ENCODE results near the gene VPS33A.

DNA sequence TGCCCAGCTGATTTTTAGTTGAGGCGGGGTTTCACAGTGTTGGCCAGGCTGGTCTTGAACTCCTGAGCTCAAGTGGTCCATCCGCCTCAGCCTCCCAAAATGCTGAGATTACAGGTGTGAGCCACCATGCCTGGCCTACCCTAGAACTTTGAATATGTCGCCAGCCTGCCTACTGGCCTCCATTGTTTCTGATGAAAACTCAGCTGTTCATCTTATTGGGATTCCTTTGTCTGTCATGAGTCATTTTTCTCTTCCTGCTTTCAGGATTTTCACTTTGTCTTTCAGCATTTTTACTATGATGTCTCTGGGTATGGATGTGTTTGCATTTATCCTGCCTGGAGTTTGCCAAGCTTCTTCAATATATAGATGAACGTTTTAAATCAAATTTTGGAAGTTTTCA is 70.9 kb downstream of the VPS33A start:
- no peak for TF ChIP-seq EP300 (IDR thresholded peaks at IDR 0.05)
- TF ChIP-seq, protein P1, sequence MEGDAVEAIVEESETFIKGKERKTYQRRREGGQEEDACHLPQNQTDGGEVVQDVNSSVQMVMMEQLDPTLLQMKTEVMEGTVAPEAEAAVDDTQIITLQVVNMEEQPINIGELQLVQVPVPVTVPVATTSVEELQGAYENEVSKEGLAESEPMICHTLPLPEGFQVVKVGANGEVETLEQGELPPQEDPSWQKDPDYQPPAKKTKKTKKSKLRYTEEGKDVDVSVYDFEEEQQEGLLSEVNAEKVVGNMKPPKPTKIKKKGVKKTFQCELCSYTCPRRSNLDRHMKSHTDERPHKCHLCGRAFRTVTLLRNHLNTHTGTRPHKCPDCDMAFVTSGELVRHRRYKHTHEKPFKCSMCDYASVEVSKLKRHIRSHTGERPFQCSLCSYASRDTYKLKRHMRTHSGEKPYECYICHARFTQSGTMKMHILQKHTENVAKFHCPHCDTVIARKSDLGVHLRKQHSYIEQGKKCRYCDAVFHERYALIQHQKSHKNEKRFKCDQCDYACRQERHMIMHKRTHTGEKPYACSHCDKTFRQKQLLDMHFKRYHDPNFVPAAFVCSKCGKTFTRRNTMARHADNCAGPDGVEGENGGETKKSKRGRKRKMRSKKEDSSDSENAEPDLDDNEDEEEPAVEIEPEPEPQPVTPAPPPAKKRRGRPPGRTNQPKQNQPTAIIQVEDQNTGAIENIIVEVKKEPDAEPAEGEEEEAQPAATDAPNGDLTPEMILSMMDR (IDR thresholded peaks at IDR 0.05), result no peak
- no peak for TF ChIP-seq POLR2A (IDR thresholded peaks at IDR 0.05)
